Measurements from ENCODE around the gene WNT9A. TPM values are rescaled to one million over a fixed set of nuclear protein-coding genes. Genes with fewer than 3 reads are reported as not detected.

The WNT9A gene
- polyA plus RNA-seq, 3 donors: not detected

- intact Hi-C loops (cut with micrococcal nuclease): no loop called here
- Histone ChIP-seq H3K27me3 (ENCODE audit: control insufficient read depth in 2 of 2, insufficient read depth in 2 of 2, low read length in 2 of 2) (no peaks in the 10 kb centered on the region), H3K27ac (ENCODE audit: low read depth in 1 of 2, low read length in 2 of 2) (no peak overlapping the region), H3K9ac (ENCODE audit: insufficient read depth, low read length, poor library complexity, severe bottlenecking) (no peak overlapping the region), H4K20me1 (ENCODE audit: insufficient read depth, low read length) (no peaks in the 10 kb centered on the region), H3K9me3 (replicated peaks in 1 of 2; ENCODE audit: control insufficient read depth in 1 of 2, insufficient read depth in 1 of 2, low read length in 2 of 2) (no peaks in the 10 kb centered on the region), H3K79me2 (ENCODE audit: insufficient read depth, low read length) (no peaks in the 10 kb centered on the region), H3K36me3 (replicated peaks in 1 of 2; ENCODE audit: control insufficient read depth in 1 of 2, insufficient read depth in 2 of 2, low read length in 2 of 2) (no peaks in the 10 kb centered on the region), H3K4me3 (replicated peaks in 1 of 3; ENCODE audit: low read depth in 2 of 3, low read length in 3 of 3) (no peak overlapping the region), H3K4me2 (replicated peaks; ENCODE audit: extremely low read depth, low read length, poor library complexity, severe bottlenecking) (no peak overlapping the region), H2AFZ (ENCODE audit: insufficient read depth, low read depth, low read length, poor library complexity, severe bottlenecking) (no peak overlapping the region), H3K4me1 (ENCODE audit: control insufficient read depth in 1 of 2, insufficient read depth in 2 of 2, low read length in 2 of 2) (no peaks in the 10 kb centered on the region)
- TF ChIP-seq CTCF (IDR thresholded peaks at IDR 0.05): no peak
- H3K27ac Mint-ChIP-seq: no peak overlapping the region
- no peaks in the 10 kb centered on the region for H3K4me1 Mint-ChIP-seq
- no peaks in the 10 kb centered on the region for H3K9me3 Mint-ChIP-seq
- H3K4me3 Mint-ChIP-seq: no peak overlapping the region
- no peaks in the 10 kb centered on the region for H3K36me3 Mint-ChIP-seq
- DNase-seq: no peak
- peaks cover 1 to 2% (median 1%) of the 10 kb centered on the region in 3 donors for H3K27me3 Mint-ChIP-seq (ENCODE audit: low read depth in 3 of 3)
- WGBS (ENCODE audit: insufficient coverage): 92% methylated on average over 8 of the region's 12 CpGs
Observed at GRCh38 chr1:227894831-227895451, 52.8 kb downstream of the WNT9A start.

GRCh38 chr1:227893949-227894721 lies 53.6 kb downstream of the WNT9A start:
- peaks cover 0 to 2% (median 0%) of the 10 kb centered on the region in 3 donors for H3K27me3 Mint-ChIP-seq (ENCODE audit: low read depth in 3 of 3)
- Histone ChIP-seq H3K27me3 (ENCODE audit: control insufficient read depth in 2 of 2, insufficient read depth in 2 of 2, low read length in 2 of 2) (no peaks in the 10 kb centered on the region), H3K4me1 (ENCODE audit: control insufficient read depth in 1 of 2, insufficient read depth in 2 of 2, low read length in 2 of 2) (no peaks in the 10 kb centered on the region), H3K36me3 (replicated peaks in 1 of 2; ENCODE audit: control insufficient read depth in 1 of 2, insufficient read depth in 2 of 2, low read length in 2 of 2) (no peaks in the 10 kb centered on the region), H4K20me1 (ENCODE audit: insufficient read depth, low read length) (no peaks in the 10 kb centered on the region), H3K9ac (ENCODE audit: insufficient read depth, low read length, poor library complexity, severe bottlenecking) (no peak overlapping the region), H3K79me2 (ENCODE audit: insufficient read depth, low read length) (no peaks in the 10 kb centered on the region), H3K4me3 (replicated peaks in 1 of 3; ENCODE audit: low read depth in 2 of 3, low read length in 3 of 3) (no peak overlapping the region), H3K27ac (ENCODE audit: low read depth in 1 of 2, low read length in 2 of 2) (no peak overlapping the region), H3K9me3 (replicated peaks in 1 of 2; ENCODE audit: control insufficient read depth in 1 of 2, insufficient read depth in 1 of 2, low read length in 2 of 2) (no peaks in the 10 kb centered on the region), H2AFZ (ENCODE audit: insufficient read depth, low read depth, low read length, poor library complexity, severe bottlenecking) (no peak overlapping the region), H3K4me2 (replicated peaks; ENCODE audit: extremely low read depth, low read length, poor library complexity, severe bottlenecking) (no peak overlapping the region)
- TF ChIP-seq CTCF (IDR thresholded peaks at IDR 0.05): no peak
- H3K36me3 Mint-ChIP-seq: no peaks in the 10 kb centered on the region
- H3K4me3 Mint-ChIP-seq: no peak overlapping the region
- no peaks in the 10 kb centered on the region for H3K9me3 Mint-ChIP-seq
- no peaks in the 10 kb centered on the region for H3K4me1 Mint-ChIP-seq
- no peak overlapping the region for H3K27ac Mint-ChIP-seq
- DNase-seq: no peak
- 88% methylated on average over 27 of the region's 27 CpGs for WGBS (ENCODE audit: insufficient coverage)
- intact Hi-C loops (cut with micrococcal nuclease): no loop called here

Measured in CD14-positive monocyte (primary cell).